HG03066 (cell line): ENCODE results near the gene DDO.

Experiments used
- ATAC-seq: cut with Tn5 transposase; IDR thresholded peaks from one replicate; pipeline ENCODE4 v1.9.1; 2021; ENCODE audit warnings: low read depth; ENCODE audit not compliant: unreplicated experiment

Gene DDO

GRCh38 chr6:110421749-110422443 is 6.5 kb upstream of the DDO start:
- no peak for ATAC-seq

- no peak for ATAC-seq
Measured at GRCh38 chr6:110419028-110419739, 3.8 kb upstream of the DDO start.

- ATAC-seq, result no peak
Measured at GRCh38 chr6:110418594-110418993, 3.2 kb upstream of the DDO start.

GRCh38 chr6:110414669-110415068 is 706 bp downstream of the DDO start:
- ATAC-seq, result no peak

- no peak for ATAC-seq
Measured at GRCh38 chr6:110412360-110412759, 3.0 kb downstream of the DDO start.

- ATAC-seq, result no peak
Measured at GRCh38 chr6:110410511-110410910, 4.9 kb downstream of the DDO start.

- no peak for ATAC-seq
Measured at GRCh38 chr6:110409794-110410193, 5.6 kb downstream of the DDO start.

- ATAC-seq, result no peak
Measured at GRCh38 chr6:110408901-110409300, 6.5 kb downstream of the DDO start.

GRCh38 chr6:110404607-110405006 is 10.8 kb downstream of the DDO start:
- ATAC-seq, result no peak

- no peak for ATAC-seq
Measured at GRCh38 chr6:110401585-110402176, 13.7 kb downstream of the DDO start.

- no peak for ATAC-seq
Measured at GRCh38 chr6:110400208-110400607, 15.2 kb downstream of the DDO start.

- no peak for ATAC-seq
Measured at GRCh38 chr6:110399219-110400071, 15.9 kb downstream of the DDO start.

GRCh38 chr6:110398778-110399177 is 16.6 kb downstream of the DDO start:
- no peak for ATAC-seq

- ATAC-seq, result no peak
Measured at GRCh38 chr6:110395221-110395620, 20.2 kb downstream of the DDO start.

GRCh38 chr6:110394409-110394808 is 21.0 kb downstream of the DDO start:
- no peak for ATAC-seq

GRCh38 chr6:110392727-110393126 is 22.6 kb downstream of the DDO start:
- no peak for ATAC-seq

GRCh38 chr6:110390404-110390803 is 25.0 kb downstream of the DDO start:
- ATAC-seq, result no peak

- ATAC-seq, result no peak
Measured at GRCh38 chr6:110389689-110390382, 25.5 kb downstream of the DDO start.

- no peak for ATAC-seq
Measured at GRCh38 chr6:110387986-110388385, 27.4 kb downstream of the DDO start.

GRCh38 chr6:110385458-110385863 is 29.9 kb downstream of the DDO start:
- no peak for ATAC-seq
